ENCODE data around the gene BRI3. TPM values are rescaled to one million over a fixed set of nuclear protein-coding genes. Genes with fewer than 3 reads are reported as not detected.

BRI3 gene
- total and polyA plus RNA-seq, 2 of the 8 experiments (the other 6 are each of a cell fraction or from before 2014, with no cell fraction given): 77.5 to 93.4 TPM

- POLR2A ChIA-PET (ENCODE audit: partially characterized antibody): interaction anchor here (1.3 kb wide), 1 partner anchor 9 kb away, joined by 3 read pairs; no protein-coding TSS in a partner anchor
- H3K9ac ChIP-seq (replicated peaks in 1 of 4; ENCODE audit: extremely low read depth in 1 of 4, low read depth in 3 of 4, low read length in 3 of 4): no peak overlapping the region
- no peak overlapping the region for H3K4me3 ChIP-seq (ENCODE audit: extremely low read depth in 1 of 4, insufficient read depth in 2 of 4, low read depth in 3 of 4, low read length in 4 of 4)
- peaks cover 7% of the 10 kb centered on the region for H3K79me1 ChIP-seq (ENCODE audit: low read depth, low read length)
- no peak overlapping the region for H2AFZ ChIP-seq (ENCODE audit: low read length)
- H3K23me2 ChIP-seq (ENCODE audit: low read depth, low read length): no peaks in the 10 kb centered on the region
- H3K27ac ChIP-seq (ENCODE audit: low read depth, low read length): no peak overlapping the region
- CTCF ChIA-PET (ENCODE audit: partially characterized antibody): interaction anchor here (0.5 to 0.7 kb wide), 2 partner anchors 130 to 238 kb away, joined by 4 to 5 read pairs; no protein-coding TSS in a partner anchor
- H3K4me2 ChIP-seq (ENCODE audit: insufficient read depth in 1 of 2, low read depth in 2 of 2, low read length in 2 of 2): no peak overlapping the region
- DNase-seq (ENCODE audit: low read depth in 1 of 2, low spot score in 2 of 2): no peak
- peaks cover 7 to 20% (median 12%) of the 10 kb centered on the region in 4 experiments; a peak in 7 of 8 replicates for H3K36me3 ChIP-seq (ENCODE audit: control insufficient read depth in 2 of 4, insufficient read depth in 4 of 4, low read length in 3 of 4)
- no peaks in the 10 kb centered on the region for H3K27me3 ChIP-seq (replicated peaks in 1 of 4; ENCODE audit: control insufficient read depth in 3 of 4, extremely low read depth in 1 of 4, insufficient read depth in 3 of 4, low read length in 3 of 4)
- no peak overlapping the region for H3K4ac ChIP-seq (replicated peaks; ENCODE audit: insufficient read length, low read depth, low read length)
- H4K91ac ChIP-seq (replicated peaks; ENCODE audit: insufficient read length, low read length): no peak overlapping the region
- 84% methylated on average over 7 of the region's 7 CpGs; no CpG with 5 or more reads in 1 of the 2 experiments for WGBS, 2 experiments (ENCODE audit: extremely low coverage in 1 of 2, insufficient coverage in 1 of 2, insufficient read length in 1 of 2, insufficient replicate concordance in 2 of 2, low coverage in 1 of 2, low lambda C conversion rate in 2 of 2, missing lambda C conversion rate in 1 of 2)
- H3K14ac ChIP-seq (ENCODE audit: insufficient read length): no peak overlapping the region
- H2BK20ac ChIP-seq (ENCODE audit: low read length): no peak overlapping the region
- H2BK15ac ChIP-seq (ENCODE audit: low read length): no peak overlapping the region
- H2BK5ac ChIP-seq (ENCODE audit: low read depth, low read length): no peak overlapping the region
- no peak overlapping the region for H3K56ac ChIP-seq (replicated peaks; ENCODE audit: insufficient read length, low read depth, low read length)
- peaks cover 0 to 21% (median 9%) of the 10 kb centered on the region in 4 experiments; a peak in 6 of 7 replicates for H3K4me1 ChIP-seq (replicated peaks in 1 of 4; ENCODE audit: control insufficient read depth in 3 of 4, insufficient read depth in 4 of 4, low read length in 3 of 4)
- no peak overlapping the region for H3K18ac ChIP-seq (ENCODE audit: extremely low read depth, low read length)
- H2AK5ac ChIP-seq (ENCODE audit: low read depth, low read length): no peak overlapping the region
- TF ChIP-seq RAD21 (IDR thresholded peaks at IDR 0.05 in 1 of 2, conservative IDR thresholded peaks at IDR 0.05 in 1 of 2; ENCODE audit: low read depth in 2 of 2, low read length in 2 of 2): peak; percentile 23 to 34; a peak in 2 of 4 replicates
- TF ChIP-seq CTCF (IDR thresholded peaks at IDR 0.05; ENCODE audit: control extremely low read depth in 1 of 3, insufficient read depth in 1 of 3, low read depth in 1 of 3, low read length in 3 of 3): peak in 2 of 3 experiments; percentile 50 to 58; a peak in 3 of 4 replicates
- no peak for TF ChIP-seq SIX5 (IDR thresholded peaks at IDR 0.05; ENCODE audit: low read depth, low read length)
- no peak for TF ChIP-seq CEBPB (IDR thresholded peaks at IDR 0.05; ENCODE audit: low read depth, low read length)
- TF ChIP-seq NANOG (IDR thresholded peaks at IDR 0.05; ENCODE audit: insufficient read depth, low read depth, low read length, poor library complexity, severe bottlenecking): no peak
- peaks cover 27 to 33% of the 10 kb centered on the region in 2 experiments for H4K20me1 ChIP-seq (replicated peaks in 1 of 2; ENCODE audit: control insufficient read depth in 1 of 2, insufficient read depth in 2 of 2, low read length in 2 of 2)
- no peak overlapping the region for H4K5ac ChIP-seq (ENCODE audit: insufficient read length, low read depth, low read length)
- peaks cover 0 to 20% of the 10 kb centered on the region in 2 experiments; a peak in 2 of 4 replicates for H3K79me2 ChIP-seq (ENCODE audit: control insufficient read depth in 1 of 2, insufficient read depth in 2 of 2, low read length in 2 of 2)
- no peak for FAIRE-seq
- peak overlapping the region; percentile 12 for H4K8ac ChIP-seq (ENCODE audit: extremely low read depth, insufficient read depth, low read length)
- no peak overlapping the region for H2BK12ac ChIP-seq (ENCODE audit: low read depth, low read length)
- no peak overlapping the region for H3K23ac ChIP-seq (ENCODE audit: insufficient read length)
- H3K9me3 ChIP-seq (ENCODE audit: insufficient read depth in 2 of 2, low read depth in 1 of 2, low read length in 1 of 2): no peaks in the 10 kb centered on the region
- H2BK120ac ChIP-seq (replicated peaks; ENCODE audit: low read depth, low read length): no peak overlapping the region
Observed at GRCh38 chr7:98291717-98292116, 10.2 kb downstream of the BRI3 start.
